Measurements from ENCODE around the gene CYP4F8. TPM values are rescaled to one million over a fixed set of nuclear protein-coding genes. Genes with fewer than 3 reads are reported as not detected.

CYP4F8 gene
- total RNA-seq, 1 experiment from 2014 or later, result not detected

DNA sequence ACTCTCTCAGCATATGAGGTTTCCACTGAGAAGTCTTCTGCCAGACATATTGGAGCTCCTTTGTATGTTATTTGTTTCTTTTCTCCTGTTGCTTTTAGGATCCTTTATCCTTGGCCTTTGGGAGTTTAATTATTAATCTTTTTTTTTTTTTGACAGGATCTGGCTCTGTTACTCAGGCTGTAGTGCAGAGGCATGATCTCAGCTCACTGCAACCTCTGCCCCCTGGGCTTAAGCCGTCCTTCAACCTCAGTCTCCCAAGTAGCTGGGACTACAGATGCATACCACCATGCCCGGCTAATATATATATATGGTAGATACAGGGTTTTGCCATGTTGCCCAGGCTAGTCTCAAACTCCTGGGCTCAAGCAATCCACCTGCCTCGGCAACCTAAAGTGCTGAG is 19.1 kb downstream of the CYP4F8 start:
- H3K79me1 ChIP-seq (ENCODE audit: insufficient read depth, low read depth, low read length, poor library complexity, severe bottlenecking), result no peaks in the 10 kb centered on the region

More for the DNA sequence above, 19.1 kb downstream of the CYP4F8 start:
- H3K23ac ChIP-seq (ENCODE audit: insufficient read length, low read depth, low read length), result no peak overlapping the region
- H3K23me2 ChIP-seq (ENCODE audit: insufficient read length, low read depth, low read length, poor library complexity, severe bottlenecking), result no peaks in the 10 kb centered on the region
- no peak overlapping the region for H3K18ac ChIP-seq (ENCODE audit: insufficient read length, low read depth, low read length)
- H3K4me1 Mint-ChIP-seq, result no peaks in the 10 kb centered on the region
- H2BK20ac ChIP-seq (ENCODE audit: low read depth, low read length, poor library complexity, severe bottlenecking), result no peak overlapping the region
- no peak overlapping the region for H2BK120ac ChIP-seq (ENCODE audit: low read depth, low read length, poor library complexity, severe bottlenecking)
- H2AFZ ChIP-seq (ENCODE audit: low read length), result no peak overlapping the region
- no peak overlapping the region for H4K8ac ChIP-seq (replicated peaks; ENCODE audit: insufficient read length, low read depth, low read length)
- no peak overlapping the region for H3K4me2 ChIP-seq (ENCODE audit: insufficient read depth, insufficient read length, low read length)
- no peak overlapping the region for H3K27ac Mint-ChIP-seq
- peaks cover 71% of the 10 kb centered on the region for H3K9me3 ChIP-seq (ENCODE audit: control insufficient read depth, low read depth, low read length)
- no peak overlapping the region for H3K56ac ChIP-seq (ENCODE audit: insufficient read length, low read depth, low read length)
- no peak overlapping the region for H2BK12ac ChIP-seq (ENCODE audit: insufficient read length, low read depth, low read length)
- H3K36me3 Mint-ChIP-seq (ENCODE audit: insufficient read depth in 1 of 3, low read depth in 3 of 3), result peaks cover 0 to 11% (median 3%) of the 10 kb centered on the region in 3 experiments; a peak in 4 of 7 replicates
- H2BK15ac ChIP-seq (ENCODE audit: low read depth, low read length), result no peak overlapping the region
- no peak overlapping the region for H3K27ac ChIP-seq (ENCODE audit: insufficient read length, low read depth, low read length)
- no peaks in the 10 kb centered on the region for H3K79me2 ChIP-seq (ENCODE audit: insufficient read depth, low read length)
- no peak overlapping the region for H3K4ac ChIP-seq (ENCODE audit: low read depth, low read length)
- H3K9ac ChIP-seq (ENCODE audit: extremely low read depth, insufficient read length, low read length), result no peak overlapping the region
- H4K5ac ChIP-seq (ENCODE audit: insufficient read length, low read depth, low read length), result no peak overlapping the region
- no peaks in the 10 kb centered on the region for H3K4me1 ChIP-seq (ENCODE audit: insufficient read depth, low read length)
- no CpG with 5 or more reads among the region's 3 CpGs for WGBS (ENCODE audit: extremely low coverage, insufficient read length, low lambda C conversion rate)
- H2BK5ac ChIP-seq (ENCODE audit: insufficient read length, low read length), result no peak overlapping the region
- H3K27me3 Mint-ChIP-seq (ENCODE audit: low read depth), result peaks cover 1% of the 10 kb centered on the region; the same call in 1 of the 2 replicates
- DNase-seq, result no peak
- H3K9me3 Mint-ChIP-seq, result peaks cover 76 to 87% of the 10 kb centered on the region in 2 experiments
- H4K91ac ChIP-seq (ENCODE audit: insufficient read length, low read depth, low read length), result no peak overlapping the region
- TF ChIP-seq, protein P1, sequence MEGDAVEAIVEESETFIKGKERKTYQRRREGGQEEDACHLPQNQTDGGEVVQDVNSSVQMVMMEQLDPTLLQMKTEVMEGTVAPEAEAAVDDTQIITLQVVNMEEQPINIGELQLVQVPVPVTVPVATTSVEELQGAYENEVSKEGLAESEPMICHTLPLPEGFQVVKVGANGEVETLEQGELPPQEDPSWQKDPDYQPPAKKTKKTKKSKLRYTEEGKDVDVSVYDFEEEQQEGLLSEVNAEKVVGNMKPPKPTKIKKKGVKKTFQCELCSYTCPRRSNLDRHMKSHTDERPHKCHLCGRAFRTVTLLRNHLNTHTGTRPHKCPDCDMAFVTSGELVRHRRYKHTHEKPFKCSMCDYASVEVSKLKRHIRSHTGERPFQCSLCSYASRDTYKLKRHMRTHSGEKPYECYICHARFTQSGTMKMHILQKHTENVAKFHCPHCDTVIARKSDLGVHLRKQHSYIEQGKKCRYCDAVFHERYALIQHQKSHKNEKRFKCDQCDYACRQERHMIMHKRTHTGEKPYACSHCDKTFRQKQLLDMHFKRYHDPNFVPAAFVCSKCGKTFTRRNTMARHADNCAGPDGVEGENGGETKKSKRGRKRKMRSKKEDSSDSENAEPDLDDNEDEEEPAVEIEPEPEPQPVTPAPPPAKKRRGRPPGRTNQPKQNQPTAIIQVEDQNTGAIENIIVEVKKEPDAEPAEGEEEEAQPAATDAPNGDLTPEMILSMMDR (conservative IDR thresholded peaks at IDR 0.05), result no peak
- H3K27me3 ChIP-seq (ENCODE audit: insufficient read depth, low read length), result no peaks in the 10 kb centered on the region
- no peak overlapping the region for H2AK5ac ChIP-seq (ENCODE audit: insufficient read length, low read length)
- H3T11ph ChIP-seq (ENCODE audit: low read length), result no peak overlapping the region
- no peak overlapping the region for H3K14ac ChIP-seq (ENCODE audit: insufficient read depth, low read length)
- no peaks in the 10 kb centered on the region for H4K20me1 ChIP-seq (ENCODE audit: control insufficient read depth, insufficient read depth, insufficient read length)
- no peak overlapping the region for H3K4me3 Mint-ChIP-seq

Measured in H9 (cell line).